HG02610 (cell line): Measurements from ENCODE around the gene GARRE1.

Experiments
- ATAC-seq: cut with Tn5 transposase; IDR thresholded peaks from one replicate; pipeline ENCODE4 v1.9.1; 2021; ENCODE audit warnings: mild to moderate bottlenecking, moderate library complexity; ENCODE audit not compliant: unreplicated experiment

GARRE1 gene

DNA sequence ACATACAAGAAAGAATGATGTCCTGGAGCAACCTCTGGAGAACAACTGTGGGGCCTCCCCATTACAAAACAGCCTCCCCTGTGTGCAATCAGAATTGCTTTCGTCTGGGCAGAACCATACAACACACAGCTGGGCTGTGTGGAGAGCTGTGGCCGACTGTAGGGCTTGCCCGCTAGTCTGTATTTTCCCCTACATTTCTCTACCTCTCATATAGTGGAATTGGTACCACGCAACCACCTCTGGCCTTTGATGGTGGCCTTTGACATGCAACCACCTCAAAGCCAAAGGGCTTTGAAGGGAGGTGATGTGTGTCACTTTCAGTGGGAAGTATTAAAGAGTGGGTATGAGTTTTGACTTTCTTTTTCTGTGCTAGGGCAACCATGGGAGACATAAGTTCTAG, 34.0 kb downstream of the GARRE1 start:
- ATAC-seq = no peak

DNA sequence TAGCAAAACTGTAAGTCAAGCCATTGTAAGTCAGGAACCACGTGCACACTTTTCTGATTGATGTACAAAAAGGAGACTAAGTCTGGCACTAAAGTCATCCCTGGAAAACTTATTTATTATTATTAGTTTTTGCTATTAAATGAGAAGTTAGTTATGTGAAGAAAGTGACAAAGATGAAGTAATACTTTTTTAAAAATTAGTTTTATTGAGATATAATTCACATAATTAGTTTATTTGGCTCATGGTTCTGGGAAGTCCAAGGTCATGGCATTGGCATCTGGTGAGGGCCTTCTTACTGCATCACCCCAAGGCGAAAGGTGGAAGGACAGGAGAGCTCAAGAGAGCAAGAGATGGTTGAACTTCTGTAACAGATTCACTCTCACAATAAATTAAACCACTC, 36.9 kb downstream of the GARRE1 start:
- ATAC-seq = no peak

DNA sequence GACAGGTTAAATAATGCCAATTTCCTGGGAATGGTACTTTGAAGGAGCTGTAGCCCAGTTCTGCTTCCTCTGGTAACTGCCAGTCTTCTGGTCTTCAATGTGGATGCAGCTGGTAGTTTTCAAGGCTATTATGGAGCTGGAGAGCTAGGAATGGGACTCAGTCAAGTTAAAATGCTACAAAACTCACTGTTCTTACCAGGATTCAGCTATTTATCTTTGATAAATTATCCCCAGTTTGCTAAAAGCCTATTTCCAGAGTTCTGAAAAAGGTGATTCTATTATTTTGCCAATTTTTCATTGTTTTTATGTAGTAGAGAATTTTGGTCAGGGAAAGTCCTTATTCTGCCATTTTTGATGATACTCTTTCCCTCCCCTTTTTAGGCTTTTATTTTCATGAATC, 40.7 kb downstream of the GARRE1 start:
- no peak for ATAC-seq

GRCh38 chr19:34298891-34299520, 44.7 kb downstream of the GARRE1 start:
- ATAC-seq = no peak

DNA sequence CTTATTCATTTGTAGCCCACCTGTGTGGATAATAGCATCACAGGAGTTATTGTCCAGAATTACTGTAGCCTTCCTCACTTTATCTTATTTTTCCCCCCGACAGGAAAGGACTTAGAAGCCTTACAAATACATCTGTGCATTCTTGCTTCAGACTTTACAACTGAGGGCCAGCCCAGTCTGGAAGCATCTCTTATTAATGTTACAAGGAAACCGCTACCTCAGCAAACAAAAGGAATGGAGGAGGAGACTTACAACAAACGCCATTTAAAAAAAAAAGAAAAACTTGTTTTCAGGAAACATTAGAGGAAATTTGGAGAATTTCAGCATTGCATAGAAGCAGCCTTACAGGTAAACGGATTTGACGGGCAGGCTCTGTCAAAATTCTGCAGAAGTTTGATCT, 45.2 kb downstream of the GARRE1 start:
- ATAC-seq = no peak

GRCh38 chr19:34300380-34300779, 46.0 kb downstream of the GARRE1 start:
- no peak for ATAC-seq

DNA sequence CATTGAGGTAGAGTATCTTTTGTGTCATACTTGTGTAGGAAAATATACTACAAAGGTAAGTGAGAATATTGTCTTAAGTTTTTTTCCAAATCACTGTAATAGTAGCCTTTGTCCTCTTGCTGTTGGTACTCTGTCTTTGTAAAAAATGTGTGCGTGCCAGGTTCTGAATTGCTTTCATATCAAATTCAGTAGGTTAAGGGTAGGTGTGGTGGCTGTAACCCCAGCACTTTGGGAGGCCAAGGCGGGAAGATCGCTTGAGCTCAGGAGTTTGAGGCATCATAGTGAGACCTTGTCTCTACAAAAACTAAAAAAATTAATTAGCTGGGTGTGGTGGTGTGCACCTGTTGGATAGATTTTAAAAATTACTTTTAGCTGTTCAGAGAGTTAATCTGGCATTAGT, 46.6 kb downstream of the GARRE1 start:
- ATAC-seq = no peak
